ENCODE measurements around the gene KLK4. TPM values are rescaled to one million over a fixed set of nuclear protein-coding genes. Genes with fewer than 3 reads are reported as not detected.

The KLK4 gene
- total and polyA plus RNA-seq, 4 donors, result not detected

DNA sequence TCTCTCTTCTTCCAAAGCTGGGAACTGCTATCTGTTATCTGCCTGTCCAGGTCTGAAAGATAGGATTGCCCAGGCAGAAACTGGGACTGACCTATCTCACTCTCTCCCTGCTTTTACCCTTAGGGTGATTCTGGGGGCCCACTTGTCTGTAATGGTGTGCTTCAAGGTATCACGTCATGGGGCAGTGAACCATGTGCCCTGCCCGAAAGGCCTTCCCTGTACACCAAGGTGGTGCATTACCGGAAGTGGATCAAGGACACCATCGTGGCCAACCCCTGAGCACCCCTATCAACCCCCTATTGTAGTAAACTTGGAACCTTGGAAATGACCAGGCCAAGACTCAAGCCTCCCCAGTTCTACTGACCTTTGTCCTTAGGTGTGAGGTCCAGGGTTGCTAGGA is 51.3 kb downstream of the KLK4 start:
- peaks cover 0 to 5% (median 2%) of the 10 kb centered on the region in 4 donors for H3K27me3 ChIP-seq (ENCODE audit: control insufficient read depth in 4 of 4, insufficient read depth in 4 of 4, low read length in 3 of 4)
- no peak for TF ChIP-seq SP1 (IDR thresholded peaks at IDR 0.05)
- no peak for TF ChIP-seq EGR1 (IDR thresholded peaks at IDR 0.05; ENCODE audit: low read depth in 2 of 2)
- TF ChIP-seq FOXA1 (IDR thresholded peaks at IDR 0.05), result no peak
- TF ChIP-seq, protein P1, sequence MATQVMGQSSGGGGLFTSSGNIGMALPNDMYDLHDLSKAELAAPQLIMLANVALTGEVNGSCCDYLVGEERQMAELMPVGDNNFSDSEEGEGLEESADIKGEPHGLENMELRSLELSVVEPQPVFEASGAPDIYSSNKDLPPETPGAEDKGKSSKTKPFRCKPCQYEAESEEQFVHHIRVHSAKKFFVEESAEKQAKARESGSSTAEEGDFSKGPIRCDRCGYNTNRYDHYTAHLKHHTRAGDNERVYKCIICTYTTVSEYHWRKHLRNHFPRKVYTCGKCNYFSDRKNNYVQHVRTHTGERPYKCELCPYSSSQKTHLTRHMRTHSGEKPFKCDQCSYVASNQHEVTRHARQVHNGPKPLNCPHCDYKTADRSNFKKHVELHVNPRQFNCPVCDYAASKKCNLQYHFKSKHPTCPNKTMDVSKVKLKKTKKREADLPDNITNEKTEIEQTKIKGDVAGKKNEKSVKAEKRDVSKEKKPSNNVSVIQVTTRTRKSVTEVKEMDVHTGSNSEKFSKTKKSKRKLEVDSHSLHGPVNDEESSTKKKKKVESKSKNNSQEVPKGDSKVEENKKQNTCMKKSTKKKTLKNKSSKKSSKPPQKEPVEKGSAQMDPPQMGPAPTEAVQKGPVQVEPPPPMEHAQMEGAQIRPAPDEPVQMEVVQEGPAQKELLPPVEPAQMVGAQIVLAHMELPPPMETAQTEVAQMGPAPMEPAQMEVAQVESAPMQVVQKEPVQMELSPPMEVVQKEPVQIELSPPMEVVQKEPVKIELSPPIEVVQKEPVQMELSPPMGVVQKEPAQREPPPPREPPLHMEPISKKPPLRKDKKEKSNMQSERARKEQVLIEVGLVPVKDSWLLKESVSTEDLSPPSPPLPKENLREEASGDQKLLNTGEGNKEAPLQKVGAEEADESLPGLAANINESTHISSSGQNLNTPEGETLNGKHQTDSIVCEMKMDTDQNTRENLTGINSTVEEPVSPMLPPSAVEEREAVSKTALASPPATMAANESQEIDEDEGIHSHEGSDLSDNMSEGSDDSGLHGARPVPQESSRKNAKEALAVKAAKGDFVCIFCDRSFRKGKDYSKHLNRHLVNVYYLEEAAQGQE (IDR thresholded peaks at IDR 0.05), result no peak
- no peak for TF ChIP-seq RAD21 (IDR thresholded peaks at IDR 0.05)
- TF ChIP-seq YY1 (IDR thresholded peaks at IDR 0.05), result no peak
- WGBS, result 76% methylated on average over 4 of the region's 4 CpGs

DNA sequence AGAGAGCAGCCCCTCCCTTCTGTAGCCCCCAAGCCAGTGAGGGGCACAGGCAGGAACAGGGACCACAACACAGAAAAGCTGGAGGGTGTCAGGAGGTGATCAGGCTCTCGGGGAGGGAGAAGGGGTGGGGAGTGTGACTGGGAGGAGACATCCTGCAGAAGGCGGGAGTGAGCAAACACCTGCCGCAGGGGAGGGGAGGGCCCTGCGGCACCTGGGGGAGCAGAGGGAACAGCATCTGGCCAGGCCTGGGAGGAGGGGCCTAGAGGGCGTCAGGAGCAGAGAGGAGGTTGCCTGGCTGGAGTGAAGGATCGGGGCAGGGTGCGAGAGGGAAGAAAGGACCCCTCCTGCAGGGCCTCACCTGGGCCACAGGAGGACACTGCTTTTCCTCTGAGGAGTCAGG is 52.3 kb downstream of the KLK4 start:
- Histone ChIP-seq H3K27ac (ENCODE audit: low read depth in 1 of 2, low read length in 2 of 2) (no peak overlapping the region), H3K27me3 (ENCODE audit: control insufficient read depth in 4 of 4, insufficient read depth in 4 of 4, low read length in 3 of 4) (peaks cover 0 to 5% (median 1%) of the 10 kb centered on the region in 4 donors), H3K9ac (ENCODE audit: low read depth in 1 of 2, low read length in 2 of 2) (no peak overlapping the region), H3K4me3 (ENCODE audit: low read depth in 1 of 3, low read length in 3 of 3) (no peak overlapping the region), H3K36me3 (ENCODE audit: control insufficient read depth in 4 of 4, insufficient read depth in 3 of 4, low read depth in 1 of 4, low read length in 3 of 4) (no peaks in the 10 kb centered on the region), H3K9me3 (ENCODE audit: control insufficient read depth in 4 of 4, low read length in 3 of 4) (peaks cover 0 to 3% (median 0%) of the 10 kb centered on the region in 4 donors), H3K4me1 (ENCODE audit: control insufficient read depth in 4 of 4, insufficient read depth in 4 of 4, low read length in 3 of 4) (no peaks in the 10 kb centered on the region)
- 6% methylated on average over 7 of the region's 7 CpGs for WGBS
- TF ChIP-seq, protein P2, sequence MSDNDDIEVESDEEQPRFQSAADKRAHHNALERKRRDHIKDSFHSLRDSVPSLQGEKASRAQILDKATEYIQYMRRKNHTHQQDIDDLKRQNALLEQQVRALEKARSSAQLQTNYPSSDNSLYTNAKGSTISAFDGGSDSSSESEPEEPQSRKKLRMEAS (IDR thresholded peaks at IDR 0.05), result no peak
- TF ChIP-seq GABPA (IDR thresholded peaks at IDR 0.05 in 1 of 2, conservative IDR thresholded peaks at IDR 0.05 in 1 of 2) (no peak), SP1 (IDR thresholded peaks at IDR 0.05) (no peak), NR2F2 (IDR thresholded peaks at IDR 0.05) (no peak), RXRA (IDR thresholded peaks at IDR 0.05) (no peak), TAF1 (conservative IDR thresholded peaks at IDR 0.05) (no peak), HNF4A (conservative IDR thresholded peaks at IDR 0.05) (no peak)
- TF ChIP-seq, protein P1 (IDR thresholded peaks at IDR 0.05), result no peak
- TF ChIP-seq, protein P3, sequence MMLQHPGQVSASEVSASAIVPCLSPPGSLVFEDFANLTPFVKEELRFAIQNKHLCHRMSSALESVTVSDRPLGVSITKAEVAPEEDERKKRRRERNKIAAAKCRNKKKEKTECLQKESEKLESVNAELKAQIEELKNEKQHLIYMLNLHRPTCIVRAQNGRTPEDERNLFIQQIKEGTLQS (IDR thresholded peaks at IDR 0.05), result no peak
- DNase-seq (ENCODE audit: low spot score), result no peak

More for the DNA sequence above, 51.3 kb downstream of the KLK4 start:
- Histone ChIP-seq H3K36me3 (ENCODE audit: control insufficient read depth in 4 of 4, insufficient read depth in 3 of 4, low read depth in 1 of 4, low read length in 3 of 4) (no peaks in the 10 kb centered on the region), H3K9ac (ENCODE audit: low read depth in 1 of 2, low read length in 2 of 2) (no peak overlapping the region), H3K4me1 (ENCODE audit: control insufficient read depth in 4 of 4, insufficient read depth in 4 of 4, low read length in 3 of 4) (no peaks in the 10 kb centered on the region), H3K27ac (ENCODE audit: low read depth in 1 of 2, low read length in 2 of 2) (no peak overlapping the region), H3K4me3 (ENCODE audit: low read depth in 1 of 3, low read length in 3 of 3) (no peak overlapping the region), H3K9me3 (ENCODE audit: control insufficient read depth in 4 of 4, low read length in 3 of 4) (peaks cover 0 to 3% (median 0%) of the 10 kb centered on the region in 4 donors)
- DNase-seq (ENCODE audit: low spot score), result no peak
